Endothelial cell of umbilical vein (primary cell): ENCODE results near the gene COPS6. TPM values are rescaled to one million over a fixed set of nuclear protein-coding genes. Genes with fewer than 3 reads are reported as not detected.

Source experiments
- BruUV-seq: library from RNA; stranded (reverse); fragments of 400-500 nt; replicated peaks from 2 replicates; lab custom pipeline; 2021; lab: Mats Ljungman, UMichigan
- CTCF ChIA-PET: fragments of 300-600, 350-600 bp; sonication (Branson Sonifier 250); formaldehyde crosslinking; loops from one replicate; lab custom pipeline; 2021; ENCODE audit warnings: antibody characterized with exemption, inconsistent platforms; lab: Charles Lee
- POLR2A ChIA-PET: fragments of 300-600, 350-600 bp; sonication (Branson Sonifier 250); formaldehyde crosslinking; loops from one replicate; lab custom pipeline; 2021; ENCODE audit warnings: antibody characterized with exemption, inconsistent platforms; lab: Charles Lee
- DNase-seq: peaks from one replicate; pipeline ENCODE4 v3.0.0-alpha.2; 2011; ENCODE audit warnings: low read depth, low spot score
- FAIRE-seq: peaks from 2 replicates; lab custom pipeline; 2011; peaks lifted over from hg19 to GRCh38; lab: Jason Lieb, UNC
- H2AFZ ChIP-seq: 2 replicates; pipeline ENCODE4 v1.6.0; 2012; ENCODE audit warnings: low read depth, low read length, control low read depth, inconsistent platforms
- H3K27ac ChIP-seq: 2 replicates; pipeline ENCODE4 v1.5.1; 2011; ENCODE audit warnings: low read depth, mild to moderate bottlenecking, control low read depth, low read length, moderate library complexity; ENCODE audit not compliant: insufficient read depth
- H3K27me3 ChIP-seq, 2 experiments: 2 replicates each; pipeline versions ENCODE4 v1.6.0 to v1.6.1; 2011; ENCODE audit warnings: low read length in 2 of 2, mixed read lengths in 1 of 2; ENCODE audit not compliant: control insufficient read depth in 2 of 2, insufficient read depth in 2 of 2
- H3K36me3 ChIP-seq, 2 experiments: 2 replicates in 1 of 2; 3 replicates in 1 of 2; pipeline ENCODE4 v1.5.1; 2011; ENCODE audit warnings: low read length in 2 of 2, mild to moderate bottlenecking in 1 of 2, moderate library complexity in 1 of 2; ENCODE audit not compliant: control insufficient read depth in 2 of 2, insufficient read depth in 2 of 2; ENCODE audit errors: extremely low read depth in 1 of 2
- H3K4me1 ChIP-seq: 3 replicates; pipeline ENCODE4 v1.5.1; 2011; ENCODE audit warnings: mild to moderate bottlenecking, low read length; ENCODE audit not compliant: control insufficient read depth, insufficient read depth; ENCODE audit errors: extremely low read depth
- H3K4me2 ChIP-seq: 2 replicates; pipeline ENCODE4 v1.6.1; 2011; ENCODE audit warnings: low read length, control low read depth, mixed read lengths; ENCODE audit not compliant: insufficient read depth
- H3K4me3 ChIP-seq, 3 experiments: fragments of 200-600 bp in 1 of 3; sonication (generic), shearing (Covaris generic) in 1 of 3; replicated peaks in 1 of 3; 2 replicates each; pipeline ENCODE4 v1.5.1; 2011 to 2016; ENCODE audit warnings: control low read depth in 3 of 3, low read length in 3 of 3, mild to moderate bottlenecking in 2 of 3, inconsistent platforms in 1 of 3, low read depth in 1 of 3, moderate library complexity in 1 of 3; ENCODE audit not compliant: insufficient read depth in 1 of 3
- H3K79me2 ChIP-seq: 2 replicates; pipeline ENCODE4 v1.6.0; 2012; ENCODE audit warnings: low read length, inconsistent platforms; ENCODE audit not compliant: control insufficient read depth, insufficient read depth
- H3K9ac ChIP-seq: replicated peaks from 2 replicates; pipeline ENCODE3; 2011; ENCODE audit warnings: low read length, control low read depth; ENCODE audit not compliant: insufficient read depth; ENCODE audit errors: extremely low read depth
- H3K9me1 ChIP-seq: replicated peaks from 3 replicates; pipeline ENCODE4 v1.6.0; 2011; ENCODE audit warnings: mild to moderate bottlenecking, low read length; ENCODE audit not compliant: control insufficient read depth, insufficient read depth; ENCODE audit errors: extremely low read depth
- H3K9me3 ChIP-seq: replicated peaks from 2 replicates; pipeline ENCODE4 v1.5.1; 2012; ENCODE audit warnings: low read length, inconsistent platforms; ENCODE audit not compliant: control insufficient read depth, insufficient read depth
- H4K20me1 ChIP-seq: replicated peaks from 2 replicates; pipeline ENCODE3; 2011; ENCODE audit warnings: mild to moderate bottlenecking, low read length; ENCODE audit not compliant: control insufficient read depth, insufficient read depth; ENCODE audit errors: extremely low read depth
- FOS ChIP-seq: IDR thresholded peaks from 2 replicates; pipeline ENCODE4 v1.6.1; 2011; ENCODE audit warnings: mild to moderate bottlenecking, low read length, moderate library complexity, borderline replicate concordance; ENCODE audit not compliant: insufficient read depth
- GATA2 ChIP-seq: IDR thresholded peaks from 2 replicates; pipeline ENCODE4 v1.7.0; 2011; ENCODE audit warnings: low read depth, mild to moderate bottlenecking, moderate library complexity, mixed read lengths, low read length; ENCODE audit not compliant: insufficient read length, insufficient read depth
- JUN ChIP-seq: IDR thresholded peaks from 2 replicates; pipeline ENCODE4 v1.6.1; 2011; ENCODE audit warnings: borderline replicate concordance, low read depth; ENCODE audit not compliant: insufficient read length, insufficient read depth
- MYC ChIP-seq: IDR thresholded peaks from one replicate; pipeline ENCODE4 v1.6.1; 2011; ENCODE audit warnings: mild to moderate bottlenecking, low read depth, low read length
- POLR2A ChIP-seq: IDR thresholded peaks from 2 replicates; pipeline ENCODE4 v1.6.1; 2012; ENCODE audit warnings: low read depth, mild to moderate bottlenecking, control low read depth, low read length
- POLR2AphosphoS5 ChIP-seq: IDR thresholded peaks from 2 replicates; pipeline ENCODE4 v1.6.1; 2012; ENCODE audit warnings: low read depth, mild to moderate bottlenecking, control low read depth, low read length, moderate library complexity; ENCODE audit not compliant: insufficient read depth
- dilution Hi-C: fragments of 300-500 bp; cut with MboI; formaldehyde crosslinking; loops from one replicate; pipeline ENCODE4 v1.15.0; 2019; ENCODE audit warnings: low sequenced_read_pairs; ENCODE audit not compliant: extremely low pct_ligation_motif_present
- intact Hi-C: fragments of 100-400 bp; cut with micrococcal nuclease; formaldehyde crosslinking; loops from one replicate; pipeline ENCODE4 v1.10.0; 2022
- polyA plus RNA-seq, 4 experiments: library from polyadenylated mRNA; depleted of rRNA in 3 of 4; stranded (reverse) in 3 of 4; unstranded in 1 of 4; fragments of >200 nt; gene quantifications; 2 replicates each; pipeline versions ENCODE4 v1.2.1 to v1.2.3, GENCODE V29; 2011 to 2012; ENCODE audit warnings: missing spikeins in 1 of 4
- total RNA-seq: library from RNA; stranded (reverse); gene quantifications from 2 replicates; pipeline ENCODE4 v1.2.3, GENCODE V29; 2021
- TF ChIP-seq, protein P1 (sequence below), 2 donors: IDR thresholded peaks; 1 replicate in 1 of 2; 2 replicates in 1 of 2; pipeline ENCODE4 v1.5.1; 2011; ENCODE audit warnings: low read length in 2 of 2, mild to moderate bottlenecking in 2 of 2, moderate library complexity in 2 of 2, control low read depth in 1 of 2, inconsistent platforms in 1 of 2, low read depth in 1 of 2; ENCODE audit not compliant: insufficient read depth in 1 of 2; ENCODE audit errors: extremely low read depth in 1 of 2

COPS6 gene
- total and polyA plus RNA-seq, 2 donors (not counting 3 experiments of a cell fraction or from before 2014, with no cell fraction given), result 188 to 251 TPM

GRCh38 chr7:100093054-100093453 lies 4.3 kb downstream of the COPS6 start:
- Histone ChIP-seq H3K9me3 (no peaks in the 10 kb centered on the region), H3K9ac (no peak overlapping the region), H3K36me3 (peaks cover 42 to 47% of the 10 kb centered on the region in 2 experiments), H3K4me1 (peaks cover 23% of the 10 kb centered on the region), H2AFZ (no peak overlapping the region), H4K20me1 (no peaks in the 10 kb centered on the region), H3K27me3 (no peaks in the 10 kb centered on the region), H3K9me1 (no peaks in the 10 kb centered on the region), H3K27ac (peak overlapping the region; percentile 25), H3K4me3 (no peak overlapping the region), H3K79me2 (peaks cover 34% of the 10 kb centered on the region), H3K4me2 (no peak overlapping the region)
- POLR2A ChIA-PET, result no interaction called here
- CTCF ChIA-PET, result interaction anchor here (0.9 kb wide), 1 partner anchor 38 kb away, joined by 3 read pairs; no protein-coding TSS in a partner anchor
- no TSS peak for BruUV-seq
- dilution Hi-C loops, result no loop called here
- intact Hi-C loops, result no loop called here
- DNase-seq, result peak; percentile 44
- peak; percentile 42 for FAIRE-seq
- TF ChIP-seq POLR2AphosphoS5 (peak; percentile 13), JUN (no peak), MYC (no peak), POLR2A (peak; percentile 41)

DNA sequence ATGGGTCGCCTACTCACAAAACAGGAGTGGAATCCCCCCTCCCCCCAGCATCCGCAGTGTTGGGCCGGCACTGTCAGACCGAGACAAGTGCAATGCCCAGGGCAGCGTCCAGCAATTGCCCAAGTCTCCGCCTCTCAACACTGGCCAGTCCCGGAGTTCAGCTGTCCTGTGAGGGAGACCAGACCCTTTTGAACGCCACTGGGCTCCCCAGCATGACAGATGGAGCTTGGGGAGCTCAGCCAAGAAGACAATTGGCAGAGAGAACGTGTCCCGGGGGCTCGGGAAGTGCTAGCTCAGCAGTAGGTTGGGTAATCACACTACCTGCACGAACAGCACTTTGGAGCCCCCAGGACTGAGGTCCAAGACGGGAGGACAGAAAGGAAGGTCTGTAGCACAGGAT lies 4.7 kb downstream of the COPS6 start:
- DNase-seq (no peak), FAIRE-seq (no peak)
- Histone ChIP-seq H3K79me2 (peaks cover 39% of the 10 kb centered on the region), H3K9me1 (no peaks in the 10 kb centered on the region), H2AFZ (no peak overlapping the region), H4K20me1 (no peaks in the 10 kb centered on the region), H3K27ac (peak overlapping the region; percentile 25), H3K4me1 (peaks cover 19% of the 10 kb centered on the region), H3K4me3 (no peak overlapping the region), H3K36me3 (peaks cover 46 to 52% of the 10 kb centered on the region in 2 experiments), H3K4me2 (no peak overlapping the region), H3K9ac (no peak overlapping the region), H3K9me3 (no peaks in the 10 kb centered on the region), H3K27me3 (no peaks in the 10 kb centered on the region)
- CTCF ChIA-PET, result no interaction called here
- POLR2A ChIA-PET, result no interaction called here
- intact Hi-C loops (no loop called here), dilution Hi-C loops (no loop called here)
- TF ChIP-seq JUN, result no peak
- TF ChIP-seq, protein P1, sequence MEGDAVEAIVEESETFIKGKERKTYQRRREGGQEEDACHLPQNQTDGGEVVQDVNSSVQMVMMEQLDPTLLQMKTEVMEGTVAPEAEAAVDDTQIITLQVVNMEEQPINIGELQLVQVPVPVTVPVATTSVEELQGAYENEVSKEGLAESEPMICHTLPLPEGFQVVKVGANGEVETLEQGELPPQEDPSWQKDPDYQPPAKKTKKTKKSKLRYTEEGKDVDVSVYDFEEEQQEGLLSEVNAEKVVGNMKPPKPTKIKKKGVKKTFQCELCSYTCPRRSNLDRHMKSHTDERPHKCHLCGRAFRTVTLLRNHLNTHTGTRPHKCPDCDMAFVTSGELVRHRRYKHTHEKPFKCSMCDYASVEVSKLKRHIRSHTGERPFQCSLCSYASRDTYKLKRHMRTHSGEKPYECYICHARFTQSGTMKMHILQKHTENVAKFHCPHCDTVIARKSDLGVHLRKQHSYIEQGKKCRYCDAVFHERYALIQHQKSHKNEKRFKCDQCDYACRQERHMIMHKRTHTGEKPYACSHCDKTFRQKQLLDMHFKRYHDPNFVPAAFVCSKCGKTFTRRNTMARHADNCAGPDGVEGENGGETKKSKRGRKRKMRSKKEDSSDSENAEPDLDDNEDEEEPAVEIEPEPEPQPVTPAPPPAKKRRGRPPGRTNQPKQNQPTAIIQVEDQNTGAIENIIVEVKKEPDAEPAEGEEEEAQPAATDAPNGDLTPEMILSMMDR (IDR thresholded peaks at IDR 0.05; ENCODE audit: extremely low read depth in 1 of 2, insufficient read depth in 1 of 2, low read depth in 1 of 2, low read length in 2 of 2), result no peak
- TF ChIP-seq POLR2AphosphoS5, result peak; percentile 4
- TF ChIP-seq FOS, result no peak
- no peak for TF ChIP-seq GATA2
- BruUV-seq, result no TSS peak
